ENCODE measurements around the gene ABO.

The ABO gene

DNA sequence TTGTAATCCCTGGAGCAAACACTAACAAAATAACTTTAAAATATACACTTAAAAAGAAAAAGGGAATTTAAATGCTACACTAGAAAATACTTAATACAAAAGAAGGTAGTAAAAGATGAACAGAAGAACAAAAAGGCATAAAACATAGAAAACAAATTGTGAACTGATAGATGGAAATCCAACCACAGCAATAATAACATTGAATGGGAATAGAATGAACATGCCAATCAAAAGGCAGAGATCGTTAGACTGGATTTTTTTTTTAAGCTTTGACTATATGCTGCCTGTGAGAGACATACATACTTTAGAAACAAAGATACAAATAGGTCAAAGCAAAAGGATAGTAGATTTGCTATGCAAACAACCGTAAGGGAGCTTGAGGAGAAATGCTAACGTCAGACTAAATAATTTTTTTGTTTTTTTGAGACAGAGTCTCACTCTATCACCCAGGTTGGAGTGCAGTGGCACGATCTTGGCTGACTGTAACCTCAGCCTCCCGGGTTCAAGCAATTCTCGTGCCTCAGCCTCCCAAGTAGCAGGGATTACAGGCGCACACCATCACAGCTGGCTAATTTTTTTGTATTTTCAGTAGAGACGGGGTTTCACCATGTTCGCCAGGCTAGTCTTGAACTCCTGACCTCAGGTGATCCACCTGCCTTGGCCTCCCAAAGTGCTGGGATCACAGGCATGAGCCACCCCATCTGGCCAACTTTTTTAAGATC, 6.5 kb downstream of the ABO start:
- TF ChIP-seq, protein P1, sequence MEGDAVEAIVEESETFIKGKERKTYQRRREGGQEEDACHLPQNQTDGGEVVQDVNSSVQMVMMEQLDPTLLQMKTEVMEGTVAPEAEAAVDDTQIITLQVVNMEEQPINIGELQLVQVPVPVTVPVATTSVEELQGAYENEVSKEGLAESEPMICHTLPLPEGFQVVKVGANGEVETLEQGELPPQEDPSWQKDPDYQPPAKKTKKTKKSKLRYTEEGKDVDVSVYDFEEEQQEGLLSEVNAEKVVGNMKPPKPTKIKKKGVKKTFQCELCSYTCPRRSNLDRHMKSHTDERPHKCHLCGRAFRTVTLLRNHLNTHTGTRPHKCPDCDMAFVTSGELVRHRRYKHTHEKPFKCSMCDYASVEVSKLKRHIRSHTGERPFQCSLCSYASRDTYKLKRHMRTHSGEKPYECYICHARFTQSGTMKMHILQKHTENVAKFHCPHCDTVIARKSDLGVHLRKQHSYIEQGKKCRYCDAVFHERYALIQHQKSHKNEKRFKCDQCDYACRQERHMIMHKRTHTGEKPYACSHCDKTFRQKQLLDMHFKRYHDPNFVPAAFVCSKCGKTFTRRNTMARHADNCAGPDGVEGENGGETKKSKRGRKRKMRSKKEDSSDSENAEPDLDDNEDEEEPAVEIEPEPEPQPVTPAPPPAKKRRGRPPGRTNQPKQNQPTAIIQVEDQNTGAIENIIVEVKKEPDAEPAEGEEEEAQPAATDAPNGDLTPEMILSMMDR (IDR thresholded peaks at IDR 0.05; ENCODE audit: insufficient read depth, missing control alignments), result no peak
- no peak for DNase-seq (ENCODE audit: insufficient read length, low spot score)
- FAIRE-seq, result no peak

DNA sequence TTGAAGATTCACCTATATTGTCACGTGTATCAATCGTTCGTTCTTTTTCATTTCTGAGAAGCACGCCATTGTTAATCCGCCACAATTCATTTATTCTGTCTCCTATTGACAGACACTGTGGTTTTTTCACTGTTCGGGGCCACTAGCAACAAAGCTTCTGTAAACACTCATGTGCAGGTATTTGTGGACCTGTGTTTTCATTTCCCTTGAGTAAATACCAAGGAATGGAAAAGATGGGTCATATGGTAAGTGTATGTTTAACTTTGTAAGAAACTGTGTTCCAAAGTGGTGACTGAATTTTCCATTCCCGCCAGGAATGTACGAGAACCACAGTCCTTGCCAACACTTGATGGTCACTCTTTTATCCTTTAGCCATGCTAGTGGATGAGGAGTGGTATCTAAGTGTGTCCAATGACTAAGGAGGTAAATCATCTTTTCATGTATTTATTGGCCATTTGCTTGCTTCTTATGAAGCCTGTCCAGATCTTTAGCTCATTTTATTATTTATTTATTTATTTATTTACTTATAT, 10.7 kb downstream of the ABO start:
- DNase-seq (ENCODE audit: insufficient read length, low spot score) (no peak), FAIRE-seq (no peak)
- TF ChIP-seq, protein P1 (IDR thresholded peaks at IDR 0.05; ENCODE audit: insufficient read depth, missing control alignments), result no peak

DNA sequence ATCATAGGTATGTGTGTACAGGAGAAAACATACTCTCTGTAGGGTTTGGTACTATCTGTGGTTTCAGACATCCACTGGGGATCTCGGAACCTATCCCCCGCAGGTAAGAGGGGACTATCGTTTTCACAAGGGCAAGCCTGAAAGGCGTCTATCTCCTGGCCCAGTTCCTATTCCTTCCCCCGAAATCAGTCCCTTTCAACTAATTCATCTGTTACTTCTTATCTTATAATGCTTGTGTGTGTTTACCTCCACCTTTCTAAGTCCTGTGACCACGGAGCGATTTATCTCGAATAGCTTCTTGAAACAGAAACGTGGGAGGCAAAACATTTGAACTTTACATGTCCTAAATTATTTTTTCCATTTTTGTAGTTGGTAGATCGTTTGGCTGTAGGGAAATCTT, 11.4 kb downstream of the ABO start:
- FAIRE-seq (no peak), DNase-seq (ENCODE audit: insufficient read length, low spot score) (no peak)
- TF ChIP-seq, protein P1 (IDR thresholded peaks at IDR 0.05; ENCODE audit: insufficient read depth, missing control alignments), result no peak

DNA sequence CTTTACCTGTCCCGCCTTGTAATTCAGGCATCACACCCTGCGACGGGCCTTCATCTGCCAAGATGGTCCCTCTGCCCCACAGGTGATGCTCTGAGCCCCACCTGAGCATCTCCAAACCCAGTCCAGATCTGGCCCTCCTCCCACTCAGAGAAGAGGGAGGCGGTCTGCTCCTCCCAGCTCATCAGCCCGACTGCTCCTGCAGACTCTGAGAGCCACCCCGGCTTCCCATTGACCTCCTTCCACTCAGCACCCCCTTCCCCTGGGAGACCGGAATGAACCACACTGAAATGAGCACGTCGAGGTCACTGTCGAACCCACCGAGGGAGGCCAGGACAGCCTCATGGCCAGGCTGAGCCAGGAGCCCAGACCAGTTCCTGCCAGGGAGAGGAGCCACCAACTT, 12.8 kb downstream of the ABO start:
- TF ChIP-seq, protein P1 (IDR thresholded peaks at IDR 0.05; ENCODE audit: insufficient read depth, missing control alignments), result no peak
- FAIRE-seq (no peak), DNase-seq (ENCODE audit: insufficient read length, low spot score) (no peak)

DNA sequence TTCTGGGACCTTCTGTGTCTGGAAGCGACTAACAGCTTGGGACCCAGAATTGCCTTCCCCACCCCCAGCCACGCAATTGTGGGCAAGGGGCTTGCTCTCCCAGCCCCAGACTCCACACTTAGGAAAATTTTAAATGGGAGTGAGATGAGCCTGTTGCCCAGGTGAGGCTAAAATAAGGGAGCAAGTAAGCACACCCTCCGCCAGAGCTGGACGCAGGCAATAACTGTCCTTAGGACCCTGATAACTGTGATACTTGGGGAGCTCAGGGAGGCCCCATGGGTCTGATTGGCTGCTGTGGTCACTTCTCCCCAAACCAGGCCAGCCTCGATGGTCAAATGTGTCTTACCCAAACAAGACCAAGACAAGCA, 13.3 kb downstream of the ABO start:
- DNase-seq (ENCODE audit: insufficient read length, low spot score) (no peak), FAIRE-seq (no peak)
- TF ChIP-seq, protein P1 (IDR thresholded peaks at IDR 0.05; ENCODE audit: insufficient read depth, missing control alignments), result no peak

DNA sequence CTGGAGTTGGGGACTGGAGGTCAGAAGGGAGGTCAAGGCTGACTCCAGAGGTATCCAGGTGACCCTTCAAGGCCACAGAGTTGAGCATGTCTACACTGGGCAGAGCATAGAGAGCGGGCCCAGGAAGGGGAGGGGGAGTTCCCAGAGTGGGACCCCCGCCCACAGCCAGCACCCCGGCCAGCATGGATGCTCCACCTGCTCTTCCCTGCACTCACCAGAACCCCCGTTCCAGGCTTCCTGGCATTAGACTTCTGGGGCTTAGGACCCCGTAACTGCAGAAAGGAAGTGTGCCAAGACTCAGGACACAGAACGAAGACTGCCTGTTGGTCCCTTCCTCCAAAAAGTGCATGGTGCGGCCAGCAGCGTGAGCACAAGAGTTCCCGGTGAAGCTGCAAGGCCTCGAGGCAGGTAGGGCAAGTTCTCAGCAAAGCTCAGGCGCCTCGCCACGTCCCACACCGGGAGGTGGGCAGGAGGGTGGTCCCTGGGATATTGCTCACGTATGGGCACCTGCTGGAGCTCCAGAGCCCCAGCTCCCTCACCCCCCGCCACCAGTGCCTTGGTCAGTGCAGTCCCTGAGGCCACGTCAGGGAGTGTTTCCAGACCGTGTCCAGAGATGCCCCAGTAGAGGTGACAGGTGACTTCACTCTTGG, 13.8 kb downstream of the ABO start:
- TF ChIP-seq, protein P1 (IDR thresholded peaks at IDR 0.05; ENCODE audit: insufficient read depth, missing control alignments), result no peak
- no peak for FAIRE-seq
- no peak for DNase-seq (ENCODE audit: insufficient read length, low spot score)

Measured in D721Med (cell line).